D341Med (cell line): ENCODE measurements around the gene HMX1.

Experiments used
- DNase-seq: peaks from one replicate; pipeline ENCODE4 v3.0.0; 2012; ENCODE audit warnings: low spot score

HMX1 gene

DNA sequence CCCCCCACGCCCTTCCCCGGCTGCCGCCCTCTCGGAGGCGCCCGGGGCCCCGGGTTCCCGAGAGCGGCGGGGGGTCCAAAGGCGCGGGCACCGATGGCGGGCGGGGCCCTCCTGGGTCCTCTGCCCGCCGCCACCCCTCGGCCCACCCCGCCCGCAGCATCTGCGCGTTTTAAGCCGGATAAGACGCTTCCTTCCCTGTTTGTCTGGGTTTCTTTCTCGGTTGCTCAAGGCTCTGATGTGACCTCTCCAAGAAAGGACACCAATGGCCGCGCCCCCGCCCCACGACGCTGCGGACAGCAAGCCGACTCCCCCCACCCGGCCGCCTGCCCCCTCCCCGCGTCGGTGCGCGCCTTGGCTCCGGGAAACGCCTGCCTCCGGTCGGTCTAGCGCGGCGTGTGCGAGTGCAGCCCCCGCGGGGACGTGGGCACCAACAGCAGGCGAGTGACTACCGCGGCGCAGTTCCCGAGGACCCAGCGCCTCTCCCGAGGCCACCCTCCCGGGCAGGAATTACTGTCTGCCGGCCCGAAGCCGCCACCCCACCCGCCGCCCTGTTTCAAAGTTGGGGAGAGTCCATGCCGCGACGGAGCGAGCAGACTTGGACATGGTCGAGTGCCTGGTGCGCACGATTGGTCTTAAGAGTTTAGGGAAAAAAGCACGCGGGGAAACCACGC, 21.1 kb upstream of the HMX1 start:
- DNase-seq: no peak

DNA sequence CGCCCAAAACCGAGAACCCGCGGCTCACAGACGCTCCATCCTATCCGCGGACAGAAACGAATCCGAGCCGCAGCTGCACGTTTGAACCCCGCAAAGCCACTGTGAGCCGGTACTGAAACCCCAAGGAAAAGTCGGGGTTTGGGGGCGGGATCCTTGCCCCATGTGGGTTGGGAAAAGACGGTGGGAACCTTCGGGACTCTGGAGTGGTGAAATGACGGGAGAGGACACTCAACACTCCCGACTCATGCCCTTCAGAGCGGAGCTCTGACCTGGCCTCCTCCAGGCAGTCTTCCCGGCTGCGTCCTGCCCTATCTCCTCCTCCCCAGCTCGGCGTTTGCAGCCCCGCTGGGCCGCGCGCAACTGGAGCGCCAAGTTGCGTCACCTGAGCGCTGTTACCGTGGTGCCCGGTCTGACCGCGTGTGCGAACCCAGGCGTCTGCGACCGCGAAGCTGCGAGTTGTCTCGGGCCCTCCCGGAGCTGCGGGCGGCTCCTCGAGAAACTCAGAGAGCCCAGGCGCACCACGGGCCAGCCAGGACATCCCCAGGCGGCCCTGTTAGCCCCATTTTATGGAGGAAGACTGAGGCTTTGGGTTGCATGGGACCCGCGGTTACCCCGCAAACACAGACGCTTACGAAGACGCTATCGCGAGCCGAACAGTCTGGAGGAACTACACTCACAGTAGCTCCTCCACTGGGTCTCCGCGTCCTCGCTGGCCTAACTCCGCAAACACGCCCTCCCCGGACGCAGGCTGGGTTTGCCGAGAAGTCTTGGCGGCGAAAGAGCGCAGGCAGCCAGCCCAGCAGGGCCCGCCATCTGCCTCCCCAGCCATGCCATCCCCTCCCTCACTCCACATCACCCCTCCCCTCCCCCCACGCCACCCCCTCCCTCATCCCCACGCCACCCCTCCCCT, 20.3 kb upstream of the HMX1 start:
- DNase-seq: no peak

DNA sequence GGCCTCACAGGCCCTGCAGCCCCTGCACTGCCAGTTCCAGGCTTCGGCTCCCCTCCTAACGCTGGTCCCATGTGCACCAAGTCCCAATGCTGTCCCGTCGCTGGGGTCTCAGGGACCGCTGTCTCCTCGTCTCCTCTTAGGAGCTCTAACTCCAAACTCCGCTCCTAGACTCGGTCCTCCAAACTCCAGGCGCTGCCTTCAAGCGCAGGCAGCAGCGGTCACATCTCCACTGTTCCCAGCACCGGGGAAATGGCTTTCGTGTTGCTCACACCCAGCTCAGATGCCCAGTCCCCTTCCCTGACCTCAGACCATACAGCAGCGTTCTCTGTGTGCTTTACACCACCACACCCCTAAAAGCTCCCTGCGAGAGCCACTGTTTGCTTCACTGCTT, 19.6 kb upstream of the HMX1 start:
- no peak for DNase-seq

DNA sequence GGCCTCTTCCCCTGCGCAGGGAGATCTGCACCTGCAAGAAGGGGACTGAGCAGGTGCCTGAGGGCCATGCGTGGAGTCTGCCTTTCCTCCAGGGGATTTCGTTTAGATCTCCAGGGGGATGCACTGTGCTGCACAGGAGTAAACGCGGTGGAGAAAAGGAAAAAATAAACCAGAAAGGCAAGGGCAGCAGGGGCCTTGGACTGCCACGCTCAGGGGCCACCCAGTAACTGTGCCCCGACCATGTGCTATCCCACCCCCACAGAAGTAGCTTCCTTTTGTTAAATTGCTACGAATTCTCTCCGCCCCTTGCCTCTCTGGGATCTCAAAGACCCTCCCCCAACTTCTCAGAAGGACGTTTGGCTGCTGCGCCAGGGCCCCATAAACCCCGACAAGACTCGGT, 17.2 kb upstream of the HMX1 start:
- DNase-seq: no peak

DNA sequence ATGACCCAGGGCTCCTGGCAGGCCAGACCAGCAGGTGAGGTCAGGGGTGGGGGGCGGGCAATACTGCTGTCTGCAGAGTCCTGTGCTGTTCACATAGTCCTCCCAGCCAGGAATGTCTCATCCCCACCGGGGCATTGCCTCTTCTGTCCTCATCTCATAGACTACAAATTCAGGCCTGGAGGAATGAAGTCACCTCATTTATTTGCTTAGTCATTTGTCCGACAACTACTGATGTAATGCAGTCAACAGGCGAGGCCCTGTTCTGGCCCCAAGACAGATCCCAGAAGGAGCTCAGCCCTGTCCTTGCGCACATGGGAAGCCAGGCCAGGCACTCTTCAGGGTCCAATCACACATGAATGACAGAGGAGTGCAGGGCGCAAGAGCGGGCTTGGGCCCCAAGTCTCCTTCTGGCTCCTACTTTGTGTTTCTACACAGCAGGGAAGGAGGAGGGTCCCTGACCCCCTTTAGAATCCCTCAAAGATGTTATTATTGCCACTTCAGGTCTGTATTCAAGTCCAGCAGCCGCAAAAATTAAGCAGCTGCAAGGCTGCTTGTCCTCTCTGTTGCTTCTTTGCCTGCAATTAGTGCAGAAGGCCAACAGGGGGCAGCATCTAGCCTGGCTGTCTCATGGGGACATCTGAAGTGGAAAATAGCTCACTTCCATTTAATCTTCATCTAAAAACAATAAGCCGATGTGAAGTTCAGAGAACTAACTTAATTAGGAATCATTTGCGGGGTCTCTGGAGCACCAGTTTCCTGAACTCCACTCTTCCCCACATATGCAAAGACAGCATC, 15.2 kb upstream of the HMX1 start:
- no peak for DNase-seq

DNA sequence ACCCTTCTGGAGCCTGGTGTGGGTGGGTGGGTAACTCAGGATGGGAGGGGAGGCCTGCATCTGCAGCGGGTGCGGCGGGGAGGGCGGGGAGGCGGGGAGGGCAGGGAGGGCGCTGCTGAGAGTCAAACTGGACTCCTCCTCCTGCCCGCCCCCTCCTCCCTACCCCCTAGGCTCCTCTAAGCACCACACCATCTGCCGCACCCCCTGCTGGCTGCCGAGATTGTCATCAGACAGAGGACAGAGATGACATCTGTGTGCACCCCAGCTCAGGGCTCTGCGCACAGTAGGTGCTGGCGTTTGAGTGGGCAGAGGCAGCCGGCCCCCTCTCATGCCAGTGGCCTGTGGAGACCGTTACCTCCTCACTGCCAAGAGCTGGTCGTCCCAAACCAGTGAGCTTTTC, 10.6 kb upstream of the HMX1 start:
- no peak for DNase-seq

DNA sequence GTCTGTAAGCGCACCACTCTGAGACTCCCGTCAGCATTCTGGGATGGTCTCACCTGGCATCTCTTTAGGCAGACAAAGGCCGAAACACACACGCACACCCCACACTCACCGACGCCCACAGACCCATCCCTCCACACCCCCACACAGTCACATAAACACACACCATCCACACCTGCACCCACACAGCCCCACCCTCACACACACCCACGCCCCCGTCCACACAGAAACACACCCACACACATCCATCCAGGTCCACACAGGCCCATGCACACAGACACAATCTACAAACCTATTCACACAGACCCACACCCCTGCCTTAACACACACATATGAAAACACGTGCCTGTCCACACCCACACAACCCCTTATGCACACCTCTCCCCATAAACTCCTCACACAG, 9.2 kb upstream of the HMX1 start:
- DNase-seq: no peak

DNA sequence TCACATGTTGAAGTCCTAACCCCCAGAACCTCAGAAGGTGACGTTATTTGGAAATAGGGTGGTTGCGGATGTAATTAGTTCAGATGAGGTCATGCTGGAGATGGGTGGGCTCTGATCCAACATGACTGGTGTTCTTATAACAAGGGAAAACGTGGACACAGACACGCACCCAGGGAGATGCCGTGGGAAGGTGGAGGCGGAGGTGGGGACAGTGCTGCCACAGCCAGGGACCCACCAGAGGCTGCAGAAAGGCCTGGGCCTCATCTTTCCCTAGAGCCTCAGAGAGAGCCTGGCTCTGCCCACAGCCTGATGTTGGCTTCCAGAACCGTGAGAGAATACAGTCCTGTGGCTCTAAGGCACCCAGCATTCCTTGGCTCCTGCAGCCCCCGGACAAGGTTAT, 7.9 kb upstream of the HMX1 start:
- no peak for DNase-seq

DNA sequence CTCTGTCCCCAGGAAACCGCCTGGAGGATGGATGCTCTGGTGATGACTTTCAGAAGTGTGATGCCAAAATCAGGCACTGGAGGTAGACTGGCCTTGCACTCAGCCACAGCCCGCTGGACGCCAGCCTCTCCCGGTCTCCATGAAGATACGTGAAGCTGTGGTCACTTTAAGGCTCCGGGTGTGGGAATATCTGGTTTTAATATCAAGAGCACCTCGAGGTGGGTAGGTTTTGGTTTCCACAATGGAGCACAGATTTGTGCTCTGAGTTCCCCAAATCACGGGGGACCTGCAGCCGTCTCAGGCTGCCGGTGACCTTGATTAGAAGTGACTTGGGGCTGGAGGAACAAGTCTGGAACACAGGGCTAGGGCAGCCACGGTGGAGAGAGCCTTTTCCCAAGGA, 6.8 kb upstream of the HMX1 start:
- no peak for DNase-seq

DNA sequence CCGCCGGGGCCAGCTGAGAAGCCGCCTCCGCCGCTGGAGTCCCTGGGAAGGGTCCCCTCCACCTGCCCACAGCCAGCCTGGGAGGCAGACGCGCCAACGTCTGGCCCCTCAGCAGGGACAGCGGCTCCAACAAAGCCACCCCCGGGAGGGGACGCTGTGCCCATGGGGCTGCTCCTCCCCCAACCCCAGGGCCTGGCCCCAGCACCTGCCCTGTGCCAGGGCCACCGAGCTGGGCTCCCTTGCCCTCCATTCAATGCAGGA, 6.1 kb upstream of the HMX1 start:
- no peak for DNase-seq

DNA sequence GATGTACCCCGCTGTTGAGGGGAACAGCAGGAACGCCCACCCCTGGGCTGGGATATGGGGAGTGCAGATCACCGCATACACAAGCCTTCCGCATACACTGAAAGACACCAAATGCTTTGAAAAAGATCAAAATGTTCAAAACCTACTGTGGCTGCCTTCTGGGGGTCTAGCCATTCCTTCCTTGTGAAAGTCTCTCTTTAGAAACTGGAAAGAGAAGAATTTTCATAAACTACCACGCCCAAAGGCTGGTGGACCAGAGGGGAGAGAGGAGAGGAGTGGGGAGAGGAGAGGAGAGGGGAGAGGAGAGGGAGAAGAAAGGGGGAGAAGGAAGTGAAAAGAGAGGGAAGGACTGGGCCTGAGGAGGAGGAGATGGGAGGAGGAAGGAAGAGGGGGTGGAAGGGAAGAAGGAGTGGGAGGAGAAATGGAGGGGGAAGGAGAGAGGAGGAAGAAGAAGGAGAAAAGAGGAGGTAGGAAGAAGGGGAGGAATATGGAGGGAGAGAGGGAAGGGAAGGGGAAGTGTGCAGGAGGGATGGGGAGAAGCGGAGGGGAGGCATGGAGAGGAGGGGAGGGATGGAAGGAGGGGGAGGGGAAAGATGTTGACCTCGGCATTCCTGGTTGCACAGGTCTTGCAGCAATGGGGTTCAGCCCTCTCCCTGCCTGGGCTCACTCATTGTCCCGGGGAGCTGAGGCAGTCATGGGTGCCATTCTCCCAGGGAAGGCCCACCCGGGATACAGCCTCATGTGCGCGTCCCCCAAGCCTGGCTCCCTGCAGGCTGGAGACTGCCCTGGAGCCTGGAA, 5.5 kb upstream of the HMX1 start:
- no peak for DNase-seq

DNA sequence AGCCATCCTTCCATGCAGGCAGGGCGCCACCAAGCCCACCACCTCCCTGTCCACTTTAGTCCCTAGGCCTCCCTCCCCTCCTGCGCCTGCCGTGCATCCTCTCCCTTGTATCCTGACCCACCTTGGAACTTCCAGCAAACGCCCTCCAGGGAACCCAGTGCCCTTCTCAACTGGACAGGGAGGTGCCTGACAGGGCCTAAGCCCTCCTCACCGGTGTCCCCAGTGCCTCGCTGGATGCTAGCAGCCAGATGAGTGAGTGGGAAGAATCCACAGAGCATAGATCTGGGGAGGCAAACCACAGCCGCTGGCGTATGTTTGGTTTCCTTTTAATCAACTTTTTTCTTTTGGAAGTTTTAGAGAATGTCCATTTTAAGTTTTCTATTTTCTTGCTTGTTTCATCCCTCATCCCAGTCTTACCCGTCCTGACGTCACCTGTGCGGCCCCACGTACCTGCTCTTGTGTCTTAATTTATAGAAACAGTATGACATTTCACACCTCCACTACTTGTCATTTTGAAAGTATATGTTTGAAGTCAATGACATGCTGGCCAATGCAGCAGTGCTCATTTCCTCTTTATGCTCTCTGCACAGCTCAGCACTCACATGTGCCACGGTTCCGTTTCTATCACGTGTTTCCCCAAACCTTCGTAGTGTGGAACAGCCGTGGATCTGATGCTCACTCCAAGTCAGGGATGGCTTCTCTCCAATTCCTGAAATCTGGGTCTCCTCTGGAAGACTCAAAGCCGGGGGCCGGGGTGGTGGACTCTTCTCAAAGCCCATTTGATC, 3.4 kb upstream of the HMX1 start:
- DNase-seq: no peak

DNA sequence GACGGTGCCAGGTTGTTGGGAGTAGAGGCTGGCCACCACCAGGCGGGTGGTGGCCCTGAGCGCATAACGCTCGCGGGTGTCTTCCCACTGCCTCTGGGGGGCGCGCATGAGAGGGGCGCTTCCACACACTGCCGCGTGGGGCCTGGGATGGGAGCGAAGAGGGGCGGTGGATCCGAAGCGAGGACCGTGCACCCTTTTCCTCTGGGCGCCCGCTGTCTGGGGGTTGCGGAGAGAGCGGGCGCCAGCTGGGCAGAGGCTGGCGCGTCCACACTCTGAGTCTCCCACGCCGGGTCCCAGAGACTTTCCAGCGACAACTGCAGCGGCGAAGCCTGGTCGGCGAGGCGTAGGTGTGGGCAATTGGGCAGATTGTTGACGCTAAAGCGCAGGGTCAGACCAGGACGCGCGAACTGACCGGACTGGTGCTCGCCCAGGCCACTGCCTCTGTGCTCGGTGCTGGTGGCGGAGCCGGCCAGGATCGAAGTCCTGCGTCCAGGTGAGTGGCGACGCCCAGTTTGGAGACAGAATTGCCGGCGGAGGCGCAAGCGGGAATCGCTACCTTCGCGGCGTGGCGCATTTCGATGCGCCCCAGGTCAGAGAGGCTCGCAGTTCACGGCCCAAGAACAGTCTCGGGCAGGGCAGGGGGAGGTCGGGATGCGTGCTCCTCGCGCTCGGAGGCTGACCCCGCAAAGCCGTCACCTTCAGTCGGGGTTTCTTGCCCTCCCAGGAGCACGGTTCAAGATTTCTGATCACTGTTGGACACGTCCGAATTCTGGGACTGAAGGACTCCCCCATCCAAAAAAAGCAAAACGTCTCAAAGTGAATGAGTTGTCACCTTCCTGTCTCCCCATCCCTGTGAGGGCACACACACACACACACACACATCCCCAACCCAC, 2.6 kb upstream of the HMX1 start:
- no peak for DNase-seq

DNA sequence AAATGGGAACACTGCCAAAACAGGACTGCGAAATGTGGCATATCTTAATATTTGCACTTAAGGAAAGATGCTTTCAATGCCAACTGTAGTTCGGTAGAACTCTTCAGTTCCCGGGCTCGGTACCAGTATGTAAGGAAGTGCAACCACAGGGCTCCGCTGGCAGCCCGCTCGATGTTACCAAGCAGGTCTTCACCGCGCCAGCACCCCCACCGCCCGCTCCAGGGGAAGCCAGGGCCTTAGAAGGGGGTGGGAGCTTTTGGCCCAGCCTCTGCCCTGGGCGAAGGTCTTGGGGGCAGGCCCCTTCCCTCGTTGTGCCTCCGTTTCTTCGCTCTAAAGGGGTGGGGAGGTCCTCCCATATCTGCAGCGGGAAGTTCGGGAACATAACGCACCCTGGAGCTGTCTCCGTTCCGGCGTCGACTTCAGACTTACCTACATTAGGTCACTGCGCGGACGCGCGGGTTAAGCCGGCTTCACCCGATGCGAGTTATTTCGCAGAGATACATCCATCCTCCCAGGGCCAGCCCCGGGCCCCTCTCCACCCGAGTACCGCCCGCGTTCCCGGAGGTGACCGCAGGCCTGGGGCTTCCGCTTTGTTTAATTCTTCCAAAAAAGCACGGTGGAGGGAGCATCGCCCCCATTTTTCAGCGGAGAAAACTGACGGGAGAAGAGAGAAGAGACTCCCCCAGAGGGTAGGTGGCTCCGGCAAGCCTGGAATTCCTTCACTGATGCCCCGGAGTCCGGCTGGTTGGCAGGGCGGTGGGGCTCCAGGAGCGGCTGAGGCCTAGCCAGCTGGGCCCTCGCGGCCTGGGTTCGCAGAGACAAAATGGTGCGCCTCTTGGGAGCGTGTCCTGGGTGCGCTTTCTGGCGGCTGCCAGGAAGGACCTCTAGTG, 1.0 kb upstream of the HMX1 start:
- DNase-seq: no peak

DNA sequence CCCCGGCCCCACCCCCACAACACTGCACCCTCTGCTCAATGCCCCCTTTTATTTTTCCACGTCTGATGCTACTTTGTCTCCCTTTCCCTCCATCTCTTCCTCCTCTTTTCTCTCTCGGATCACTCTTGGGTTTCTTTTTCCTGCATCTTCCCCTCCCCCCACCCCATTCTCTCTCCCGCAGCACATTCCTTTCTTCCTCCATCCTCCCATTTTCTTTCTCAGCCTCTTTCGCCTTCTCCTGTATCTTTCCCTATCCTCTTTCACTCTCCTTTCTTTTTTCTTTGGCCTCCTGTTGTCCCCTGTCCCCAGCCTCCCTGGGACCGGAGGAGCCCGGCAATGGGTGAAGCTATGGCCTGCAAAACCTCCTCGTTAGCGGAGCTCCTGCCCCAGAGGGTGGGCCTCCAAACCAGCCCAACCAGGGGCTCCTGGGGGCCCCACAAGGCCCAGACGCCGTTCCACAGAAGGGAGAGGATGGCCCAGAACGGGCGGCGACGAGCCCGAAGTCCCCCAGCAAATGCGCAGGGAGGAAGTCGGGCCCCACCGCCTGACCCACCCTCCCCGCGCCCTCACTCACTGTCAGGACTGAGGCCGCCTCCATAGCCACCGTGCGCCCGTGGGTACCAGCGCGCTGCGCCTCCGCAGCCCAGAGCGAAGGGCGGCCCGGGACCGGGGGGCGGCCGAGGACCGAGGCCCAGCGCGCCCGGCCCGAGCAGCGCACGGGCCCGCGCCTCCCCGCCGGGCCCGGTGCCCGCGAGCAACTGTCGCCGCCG, 807 bp downstream of the HMX1 start:
- peak; percentile 59 for DNase-seq

DNA sequence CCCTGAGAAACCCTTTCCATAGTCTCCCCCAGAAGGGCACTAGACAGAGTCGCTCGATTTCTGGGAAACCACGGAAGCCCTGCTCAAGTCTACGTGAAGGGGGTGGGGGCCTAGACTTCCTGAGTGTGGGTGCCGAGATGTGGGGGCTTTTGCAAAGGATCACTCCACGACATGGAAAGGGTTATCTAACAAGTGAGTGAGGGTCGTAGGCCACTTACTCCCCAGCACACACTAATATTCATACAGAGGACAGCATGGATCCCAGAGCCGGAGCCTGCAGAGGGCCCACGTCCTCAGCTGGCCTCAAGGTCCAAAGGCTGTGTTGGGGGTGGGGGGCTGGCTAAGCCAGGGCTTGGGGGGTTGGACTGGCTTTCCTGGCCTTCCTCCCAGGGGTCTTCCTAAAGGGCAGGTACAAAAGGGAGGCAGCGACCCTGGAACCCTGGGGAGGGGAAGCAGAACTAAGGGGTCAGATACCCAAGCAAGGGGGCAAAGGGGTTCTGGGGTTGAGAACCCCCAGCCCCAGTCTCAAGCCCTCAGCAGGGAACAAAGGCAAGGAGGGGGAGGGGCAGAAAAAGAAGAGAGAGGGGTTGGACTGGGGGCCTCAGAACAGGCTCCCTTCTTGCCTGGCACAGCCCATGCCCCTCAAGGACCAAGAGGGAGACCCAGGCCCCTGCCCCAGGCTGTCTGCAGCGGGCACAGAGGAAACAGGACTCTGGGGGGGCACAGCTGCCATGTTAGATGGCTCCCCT, 1.6 kb downstream of the HMX1 start:
- DNase-seq: no peak

DNA sequence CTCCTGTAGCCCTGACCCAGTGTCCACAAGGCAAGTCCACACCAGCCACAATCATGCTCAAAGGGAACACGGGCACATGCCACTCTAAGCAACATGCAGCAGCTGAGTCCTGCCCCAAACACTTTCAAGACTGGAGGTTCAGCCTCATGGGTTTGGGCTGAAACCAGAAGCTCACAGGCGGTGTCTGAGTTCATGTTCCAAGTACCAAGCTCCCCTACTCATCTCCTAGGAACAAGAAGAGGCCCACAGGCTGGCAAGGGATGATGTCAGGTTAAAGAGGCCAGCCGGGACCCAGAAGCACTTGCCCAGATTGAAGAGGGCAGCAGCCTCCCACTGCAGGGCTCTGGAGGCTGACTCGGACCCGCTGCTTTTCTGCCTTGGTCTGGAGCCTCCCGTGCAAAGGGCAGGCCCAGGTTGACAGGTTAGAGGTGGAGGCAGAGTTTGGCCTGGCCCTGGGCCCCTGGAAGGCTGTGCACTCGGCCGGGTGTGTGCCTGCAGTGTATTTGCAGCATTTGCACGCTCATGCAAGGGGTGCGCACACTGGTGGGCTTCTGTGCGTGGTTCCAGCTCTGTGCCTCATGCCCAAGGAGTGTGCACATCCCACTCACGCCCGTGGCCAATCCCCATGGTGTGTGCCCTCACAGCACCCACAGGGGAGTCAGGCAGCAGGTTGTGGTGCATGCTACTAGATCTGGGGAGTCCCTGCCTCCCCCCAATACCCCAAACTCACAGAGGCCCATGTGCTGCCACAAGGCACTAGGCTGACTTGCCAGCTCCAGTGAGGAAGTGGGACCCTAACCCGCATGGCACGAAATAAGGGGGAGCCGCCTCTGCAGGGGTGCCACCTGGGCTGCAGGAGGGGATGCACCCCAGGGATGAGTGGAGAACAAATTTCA, 2.4 kb downstream of the HMX1 start:
- no peak for DNase-seq
